GM23338 (cell line): Measurements from ENCODE around the gene RGS7.

Experiments
- CTCF ChIP-seq, 2 experiments: fragments of 200-600 bp in 1 of 2; sonication (generic) in 1 of 2; conservative IDR thresholded peaks; 2 replicates each; pipeline versions ENCODE4 v1.5.1 to v1.6.1; 2016 to 2017; ENCODE audit warnings: antibody characterized with exemption in 2 of 2, low read depth in 2 of 2, mild to moderate bottlenecking in 2 of 2, moderate library complexity in 1 of 2
- EZH2 ChIP-seq: fragments of 200-600 bp; sonication (generic); IDR thresholded peaks from one replicate; pipeline ENCODE4 v1.8.0; 2017; ENCODE audit warnings: antibody characterized with exemption, mild to moderate bottlenecking, low read depth; ENCODE audit not compliant: unreplicated experiment
- JUNB ChIP-seq: IDR thresholded peaks from one replicate; pipeline ENCODE4 v1.6.1; 2016; ENCODE audit warnings: antibody characterized with exemption; ENCODE audit not compliant: unreplicated experiment
- POLR2AphosphoS5 ChIP-seq: IDR thresholded peaks from 2 replicates; pipeline ENCODE4 v1.6.1; 2016; ENCODE audit warnings: antibody characterized with exemption, low read depth
- REST ChIP-seq: IDR thresholded peaks from one replicate; pipeline ENCODE4 v1.6.1; 2018; ENCODE audit warnings: antibody characterized with exemption; ENCODE audit not compliant: unreplicated experiment
- STAT1 ChIP-seq: IDR thresholded peaks from one replicate; pipeline ENCODE4 v1.6.1; 2016; ENCODE audit warnings: antibody characterized with exemption; ENCODE audit not compliant: unreplicated experiment

GRCh38 chr1:240801442-240801841, 555.6 kb downstream of the RGS7 start:
- TF ChIP-seq CTCF (conservative IDR thresholded peaks at IDR 0.05; ENCODE audit: low read depth in 2 of 2), result no peak
- no peak for TF ChIP-seq POLR2AphosphoS5
- TF ChIP-seq REST, result no peak
- no peak for TF ChIP-seq JUNB
- no peak for TF ChIP-seq EZH2
- no peak for TF ChIP-seq STAT1
